ENCODE measurements around the gene CPB2.

- no peak for TF ChIP-seq PPARA (CRISPR knock-in tag; IDR thresholded peaks at IDR 0.05; ENCODE audit: borderline replicate concordance)
- no peak for TF ChIP-seq ZFP3 (CRISPR knock-in tag; IDR thresholded peaks at IDR 0.05)
- TF ChIP-seq OSR1 (CRISPR knock-in tag; IDR thresholded peaks at IDR 0.05), result no peak
- TF ChIP-seq ARNTL (CRISPR knock-in tag; IDR thresholded peaks at IDR 0.05; ENCODE audit: borderline replicate concordance, low read depth), result no peak
- TF ChIP-seq, protein P1, sequence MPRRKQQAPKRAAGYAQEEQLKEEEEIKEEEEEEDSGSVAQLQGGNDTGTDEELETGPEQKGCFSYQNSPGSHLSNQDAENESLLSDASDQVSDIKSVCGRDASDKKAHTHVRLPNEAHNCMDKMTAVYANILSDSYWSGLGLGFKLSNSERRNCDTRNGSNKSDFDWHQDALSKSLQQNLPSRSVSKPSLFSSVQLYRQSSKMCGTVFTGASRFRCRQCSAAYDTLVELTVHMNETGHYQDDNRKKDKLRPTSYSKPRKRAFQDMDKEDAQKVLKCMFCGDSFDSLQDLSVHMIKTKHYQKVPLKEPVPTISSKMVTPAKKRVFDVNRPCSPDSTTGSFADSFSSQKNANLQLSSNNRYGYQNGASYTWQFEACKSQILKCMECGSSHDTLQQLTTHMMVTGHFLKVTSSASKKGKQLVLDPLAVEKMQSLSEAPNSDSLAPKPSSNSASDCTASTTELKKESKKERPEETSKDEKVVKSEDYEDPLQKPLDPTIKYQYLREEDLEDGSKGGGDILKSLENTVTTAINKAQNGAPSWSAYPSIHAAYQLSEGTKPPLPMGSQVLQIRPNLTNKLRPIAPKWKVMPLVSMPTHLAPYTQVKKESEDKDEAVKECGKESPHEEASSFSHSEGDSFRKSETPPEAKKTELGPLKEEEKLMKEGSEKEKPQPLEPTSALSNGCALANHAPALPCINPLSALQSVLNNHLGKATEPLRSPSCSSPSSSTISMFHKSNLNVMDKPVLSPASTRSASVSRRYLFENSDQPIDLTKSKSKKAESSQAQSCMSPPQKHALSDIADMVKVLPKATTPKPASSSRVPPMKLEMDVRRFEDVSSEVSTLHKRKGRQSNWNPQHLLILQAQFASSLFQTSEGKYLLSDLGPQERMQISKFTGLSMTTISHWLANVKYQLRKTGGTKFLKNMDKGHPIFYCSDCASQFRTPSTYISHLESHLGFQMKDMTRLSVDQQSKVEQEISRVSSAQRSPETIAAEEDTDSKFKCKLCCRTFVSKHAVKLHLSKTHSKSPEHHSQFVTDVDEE (CRISPR knock-in tag; IDR thresholded peaks at IDR 0.05), result no peak
- TF ChIP-seq PATZ1 (CRISPR knock-in tag; IDR thresholded peaks at IDR 0.05; ENCODE audit: borderline replicate concordance), result no peak
- TF ChIP-seq GLIS3 (CRISPR knock-in tag; IDR thresholded peaks at IDR 0.05), result no peak
- no peak for TF ChIP-seq ZC3H10 (CRISPR knock-in tag; IDR thresholded peaks at IDR 0.05)
- TF ChIP-seq ISL1 (CRISPR knock-in tag; IDR thresholded peaks at IDR 0.05), result no peak
- TF ChIP-seq CSDC2 (CRISPR knock-in tag; IDR thresholded peaks at IDR 0.05), result no peak
Measured at GRCh38 chr13:46039411-46040182, 65.2 kb downstream of the CPB2 start.
